ENCODE data around the gene PGLYRP4. TPM values are rescaled to one million over a fixed set of nuclear protein-coding genes. Genes with fewer than 3 reads are reported as not detected.

PGLYRP4 gene
- total RNA-seq, 2 donors from 2014 or later: not detected

DNA sequence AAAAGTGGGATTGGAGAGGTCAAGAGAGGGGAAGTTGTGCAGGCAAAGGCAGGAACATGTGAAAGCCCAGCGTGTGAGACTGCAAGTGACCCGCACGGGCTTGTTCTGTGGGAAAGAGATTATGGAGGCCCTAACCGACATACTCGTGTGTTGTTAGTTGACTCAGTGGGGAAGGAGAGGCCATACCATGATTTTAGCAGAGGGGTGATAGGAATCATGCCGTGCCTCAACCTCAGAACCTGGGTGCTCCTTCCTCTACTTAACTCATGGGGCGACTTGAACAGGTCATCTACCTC, 55.2 kb downstream of the PGLYRP4 start:
- Mint-ChIP-seq H3K4me3 (no peak overlapping the region), H3K27ac (no peak overlapping the region), H3K9me3 (no peaks in the 10 kb centered on the region), H3K36me3 (no peaks in the 10 kb centered on the region), H3K27me3 (peaks cover 8 to 22% of the 10 kb centered on the region in 2 donors), H3K4me1 (ENCODE audit: low read depth in 2 of 2) (peaks cover 8% of the 10 kb centered on the region in 2 donors)
- DNase-seq (ENCODE audit: low spot score) (no peak), ATAC-seq (no peak)

DNA sequence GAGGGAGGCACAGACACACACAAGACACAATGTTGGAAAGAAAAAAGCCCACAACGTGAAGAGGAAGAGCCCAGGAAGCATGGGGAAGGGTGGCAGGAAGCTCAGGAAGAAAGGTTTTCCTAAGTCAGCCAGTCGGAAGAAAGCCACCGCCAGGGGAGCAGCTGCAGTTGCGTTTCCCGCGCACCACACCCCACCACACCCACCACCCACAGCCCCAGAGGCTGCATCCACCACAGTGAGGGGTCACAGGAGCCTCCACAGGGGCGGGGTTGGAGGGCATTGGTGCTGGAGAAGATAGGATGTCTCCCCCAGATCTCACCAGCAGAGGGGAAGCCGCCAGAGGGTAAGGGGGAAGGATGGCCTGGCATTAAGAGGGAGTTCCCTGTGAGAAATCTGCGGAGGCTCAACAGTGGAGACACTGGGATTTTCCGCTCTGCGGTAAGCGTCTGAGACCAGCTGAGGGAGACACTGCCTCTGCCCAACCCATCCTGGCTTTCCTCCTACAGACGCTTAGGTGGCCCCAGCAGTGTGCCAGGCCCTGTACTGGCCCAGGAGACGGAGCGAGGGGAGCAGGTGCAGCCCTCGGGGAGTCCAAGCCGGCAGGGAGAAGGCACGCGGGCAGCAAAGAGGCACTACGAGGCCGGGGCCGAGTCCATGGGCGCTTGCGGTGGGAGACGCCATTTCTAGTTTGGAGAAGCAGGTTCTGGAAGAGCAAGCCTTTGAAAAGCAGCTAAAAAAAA, 55.7 kb downstream of the PGLYRP4 start:
- no peaks in the 10 kb centered on the region for H3K9me3 Mint-ChIP-seq
- no peak overlapping the region for H3K4me3 Mint-ChIP-seq
- no peaks in the 10 kb centered on the region for H3K36me3 Mint-ChIP-seq
- H3K27me3 Mint-ChIP-seq: peaks cover 8 to 22% of the 10 kb centered on the region in 2 donors
- H3K4me1 Mint-ChIP-seq (ENCODE audit: low read depth in 2 of 2): peaks cover 8% of the 10 kb centered on the region in 2 donors
- H3K27ac Mint-ChIP-seq: no peak overlapping the region
- ATAC-seq (no peak), DNase-seq (ENCODE audit: low spot score) (no peak)

DNA sequence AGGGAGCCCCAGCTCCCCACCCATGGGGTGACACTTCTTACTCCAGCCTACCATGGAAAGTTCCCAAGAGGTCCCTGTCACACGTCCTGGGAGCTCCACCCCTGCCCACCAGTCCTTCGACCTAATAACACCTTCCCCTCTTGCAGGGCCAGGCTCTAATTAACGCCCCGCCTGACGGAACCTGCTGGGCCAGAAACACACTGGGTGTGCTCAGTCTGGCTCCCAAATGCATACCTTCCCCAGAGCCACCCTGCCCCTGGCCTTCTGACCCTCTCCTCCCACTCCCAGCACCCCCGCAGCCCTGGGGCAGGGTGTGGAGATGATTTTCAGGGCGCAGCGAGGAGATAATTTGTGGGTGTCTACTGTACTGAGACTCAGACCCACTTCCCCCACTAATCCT, 56.5 kb downstream of the PGLYRP4 start:
- H3K4me1 Mint-ChIP-seq (ENCODE audit: low read depth in 2 of 2): peaks cover 8% of the 10 kb centered on the region in 2 donors
- peaks cover 8 to 22% of the 10 kb centered on the region in 2 donors for H3K27me3 Mint-ChIP-seq
- DNase-seq (ENCODE audit: low spot score): no peak
- no peak overlapping the region for H3K27ac Mint-ChIP-seq
- H3K9me3 Mint-ChIP-seq: no peaks in the 10 kb centered on the region
- ATAC-seq: no peak
- H3K4me3 Mint-ChIP-seq: no peak overlapping the region
- no peaks in the 10 kb centered on the region for H3K36me3 Mint-ChIP-seq

DNA sequence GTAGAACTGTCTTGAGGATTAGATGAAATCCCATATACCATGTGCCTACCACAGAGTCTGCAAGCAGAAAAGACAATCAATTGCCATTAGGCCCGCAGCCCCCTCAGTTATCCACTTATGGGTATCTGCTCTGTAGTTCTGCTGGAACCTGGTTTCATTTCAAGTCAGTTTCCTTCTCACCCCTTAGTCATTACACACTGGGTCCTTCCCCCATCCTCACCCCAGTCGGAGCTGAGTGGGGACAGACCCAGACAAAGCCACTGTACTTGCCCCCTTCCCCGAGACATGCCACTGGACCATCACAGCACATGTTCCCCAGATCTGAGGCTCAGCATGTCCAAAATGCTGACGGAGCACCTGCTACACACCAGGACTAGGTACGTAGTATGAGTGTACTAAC, 57.1 kb downstream of the PGLYRP4 start:
- Mint-ChIP-seq H3K27me3 (peaks cover 8 to 19% of the 10 kb centered on the region in 2 donors), H3K4me1 (ENCODE audit: low read depth in 2 of 2) (peaks cover 8% of the 10 kb centered on the region in 2 donors), H3K36me3 (no peaks in the 10 kb centered on the region), H3K4me3 (no peak overlapping the region), H3K27ac (no peak overlapping the region), H3K9me3 (no peaks in the 10 kb centered on the region)
- DNase-seq (ENCODE audit: low spot score) (no peak), ATAC-seq (peak in 1 of 2 donors; percentile 73)

DNA sequence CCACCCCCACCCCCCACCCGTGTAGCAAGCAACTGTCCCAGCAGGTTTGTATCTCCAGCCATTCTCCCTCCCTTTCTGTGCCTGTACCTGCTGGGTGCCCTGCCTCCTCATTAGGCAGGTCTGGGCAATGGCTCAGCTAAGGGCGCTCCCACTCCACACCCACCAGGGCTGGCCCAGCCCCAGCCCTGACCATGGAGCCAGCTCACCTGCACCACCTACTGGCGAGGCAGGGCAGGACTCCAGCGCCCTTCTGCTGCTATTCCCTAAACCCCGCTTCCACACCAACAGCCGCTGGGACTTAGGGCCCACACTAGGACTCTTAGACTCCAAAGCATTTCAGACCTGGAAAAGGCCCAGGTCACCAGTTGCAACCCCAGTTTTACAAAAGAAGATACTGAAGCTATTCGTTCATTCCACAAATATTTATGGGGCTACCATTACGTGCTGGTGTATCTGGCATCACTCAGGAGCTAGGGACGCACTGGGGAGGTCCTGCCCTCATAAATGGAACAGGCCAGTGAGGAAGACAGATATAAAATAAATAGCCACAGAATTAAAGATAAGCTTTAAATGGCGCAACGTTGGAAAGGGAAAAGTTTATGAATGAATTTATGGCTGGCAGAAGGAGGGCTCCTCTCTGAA, 59.9 kb downstream of the PGLYRP4 start:
- H3K27ac Mint-ChIP-seq: no peak overlapping the region
- ATAC-seq (peak; percentile 41 to 49), DNase-seq (ENCODE audit: low spot score) (no peak)
- H3K9me3 Mint-ChIP-seq: no peaks in the 10 kb centered on the region
- no peaks in the 10 kb centered on the region for H3K36me3 Mint-ChIP-seq
- H3K4me1 Mint-ChIP-seq (ENCODE audit: low read depth in 2 of 2): peaks cover 4 to 5% of the 10 kb centered on the region in 2 donors
- peaks cover 8 to 14% of the 10 kb centered on the region in 2 donors for H3K27me3 Mint-ChIP-seq
- H3K4me3 Mint-ChIP-seq: no peak overlapping the region

Other genes with a start within 250 kb of the PGLYRP4 start
- gene SPRR2F, start 235.3 kb downstream of the PGLYRP4 start, total RNA-seq: not detected
- not detected for gene SPRR2G, start 198.0 kb downstream of the PGLYRP4 start, total RNA-seq
- gene LELP1, start 145.4 kb downstream of the PGLYRP4 start, total RNA-seq: not detected
- not detected for gene PRR9, start 131.3 kb downstream of the PGLYRP4 start, total RNA-seq
- gene LORICRIN, start 89.2 kb downstream of the PGLYRP4 start, total RNA-seq: not detected
- gene PGLYRP3, start 35.9 kb downstream of the PGLYRP4 start, total RNA-seq: not detected
- 10 to 100 TPM in 1 of 2 donors, 1 to 10 TPM in 1; 4.8 to 13.7 TPM for gene S100A9, start 9.0 kb upstream of the PGLYRP4 start, total RNA-seq
- not detected for gene S100A12, start 26.8 kb upstream of the PGLYRP4 start, total RNA-seq
- 1 to 10 TPM in 1 of 2 donors, not detected in 1; 1.8 TPM for gene S100A8, start 42.2 kb upstream of the PGLYRP4 start, total RNA-seq
- gene S100A7A, start 67.7 kb upstream of the PGLYRP4 start, total RNA-seq: not detected
- gene S100A7, start 111.8 kb upstream of the PGLYRP4 start, total RNA-seq: not detected
- gene S100A6, start 187.2 kb upstream of the PGLYRP4 start, total RNA-seq: 100 to 1,000 TPM in 1 of 2 donors, 10 to 100 TPM in 1; 90.9 to 106 TPM
- not detected for gene S100A5, start 192.1 kb upstream of the PGLYRP4 start, total RNA-seq
- 100 to 1,000 TPM in 1 of 2 donors, 10 to 100 TPM in 1; 85.4 to 124 TPM for gene S100A4, start 197.0 kb upstream of the PGLYRP4 start, total RNA-seq
- gene S100A3, start 200.4 kb upstream of the PGLYRP4 start, total RNA-seq: not detected
- under 1 TPM in 1 of 2 donors, not detected in 1; 0.48 TPM for gene S100A2, start 217.0 kb upstream of the PGLYRP4 start, total RNA-seq